ENCODE results near the gene MAP3K4.

DNA sequence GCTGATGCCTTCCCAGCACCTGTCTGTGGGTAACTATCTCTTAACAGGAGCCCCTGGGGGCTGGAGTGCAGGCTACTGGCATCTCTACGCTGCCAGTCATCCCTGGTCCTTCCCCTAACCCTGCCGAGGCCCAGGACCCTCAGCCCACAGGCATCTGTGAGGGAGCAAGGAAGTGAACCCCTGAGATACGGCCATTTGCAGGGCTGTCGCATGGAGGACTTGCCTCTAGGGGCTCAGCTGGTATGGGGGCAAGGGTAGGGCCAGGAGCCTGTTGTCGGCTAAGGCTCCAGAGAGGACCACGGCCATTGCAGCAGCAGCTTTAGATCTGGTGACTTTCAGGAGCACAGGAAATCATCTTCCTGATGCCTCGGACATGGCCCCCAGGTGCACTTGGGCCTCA is 49.7 kb downstream of the MAP3K4 start:
- TF ChIP-seq, protein P1, sequence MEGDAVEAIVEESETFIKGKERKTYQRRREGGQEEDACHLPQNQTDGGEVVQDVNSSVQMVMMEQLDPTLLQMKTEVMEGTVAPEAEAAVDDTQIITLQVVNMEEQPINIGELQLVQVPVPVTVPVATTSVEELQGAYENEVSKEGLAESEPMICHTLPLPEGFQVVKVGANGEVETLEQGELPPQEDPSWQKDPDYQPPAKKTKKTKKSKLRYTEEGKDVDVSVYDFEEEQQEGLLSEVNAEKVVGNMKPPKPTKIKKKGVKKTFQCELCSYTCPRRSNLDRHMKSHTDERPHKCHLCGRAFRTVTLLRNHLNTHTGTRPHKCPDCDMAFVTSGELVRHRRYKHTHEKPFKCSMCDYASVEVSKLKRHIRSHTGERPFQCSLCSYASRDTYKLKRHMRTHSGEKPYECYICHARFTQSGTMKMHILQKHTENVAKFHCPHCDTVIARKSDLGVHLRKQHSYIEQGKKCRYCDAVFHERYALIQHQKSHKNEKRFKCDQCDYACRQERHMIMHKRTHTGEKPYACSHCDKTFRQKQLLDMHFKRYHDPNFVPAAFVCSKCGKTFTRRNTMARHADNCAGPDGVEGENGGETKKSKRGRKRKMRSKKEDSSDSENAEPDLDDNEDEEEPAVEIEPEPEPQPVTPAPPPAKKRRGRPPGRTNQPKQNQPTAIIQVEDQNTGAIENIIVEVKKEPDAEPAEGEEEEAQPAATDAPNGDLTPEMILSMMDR (conservative IDR thresholded peaks at IDR 0.05), result no peak
- no peak for TF ChIP-seq ZFX (IDR thresholded peaks at IDR 0.05)
